Adrenal gland (tissue), 12 donors: ENCODE results near the gene ANKRD2. TPM values are rescaled to one million over a fixed set of nuclear protein-coding genes. Genes with fewer than 3 reads are reported as not detected.

Experiments
- DNase-seq, 7 donors: peaks; one replicate each; pipeline ENCODE4 v3.0.0-alpha.2; 2019 to 2020
- H3K27ac ChIP-seq, 5 donors: fragments of 200-600 bp; sonication (generic) in 4 of 5; 1 replicate in 3 of 5; 2 replicates in 2 of 5; pipeline versions ENCODE4 v1.5.1 to v1.8.0; 2016 to 2020; ENCODE audit warnings: mild to moderate bottlenecking in 1 of 5
- H3K27me3 ChIP-seq: fragments of 200-600 bp; 2 replicates; pipeline ENCODE4 v1.8.0; 2021
- H3K36me3 ChIP-seq, 2 donors: fragments of 200-600 bp; replicated peaks in 1 of 2; 1 replicate in 1 of 2; 2 replicates in 1 of 2; pipeline versions ENCODE4 v1.5.1 to v1.8.0; 2018 to 2022
- H3K4me1 ChIP-seq, 2 donors: fragments of 200-600 bp; replicated peaks in 1 of 2; 1 replicate in 1 of 2; 2 replicates in 1 of 2; pipeline versions ENCODE4 v1.5.1 to v1.8.0; 2018 to 2021
- H3K4me3 ChIP-seq, 4 donors: fragments of 200-600 bp; sonication (generic) in 3 of 4; one replicate each; pipeline ENCODE4 v1.5.1; 2016 to 2018
- H3K9me3 ChIP-seq, 3 donors: fragments of 200-600 bp; sonication (generic) in 1 of 3; replicated peaks in 1 of 3; 1 replicate in 2 of 3; 2 replicates in 1 of 3; pipeline versions ENCODE4 v1.5.1 to v1.8.0; 2016 to 2021
- POLR2A ChIP-seq, 2 donors: fragments of 450-650 bp; IDR thresholded peaks; one replicate each; pipeline ENCODE4 v1.6.1; 2017; ENCODE audit warnings: antibody characterized with exemption in 2 of 2, mild to moderate bottlenecking in 2 of 2, moderate library complexity in 1 of 2
- WGBS, 4 donors: extraction: QIAGEN DNeasy Blood & Tissue Kit in 2 of 4; methylation state at CpG; one replicate each; pipeline versions ENCODE4 v1.1.5 to v1.1.7; 2013 to 2017; 5-methylcytosine and 5-hydroxymethylcytosine counted together
- intact Hi-C, 2 donors: fragments of 100-400 bp; cut with DNase I; formaldehyde crosslinking; loops; one replicate each; pipeline versions ENCODE4 v1.14.1 to v1.15.0; 2022 to 2023
- polyA plus RNA-seq, 3 donors: library from polyadenylated mRNA; stranded (reverse); fragments of 200-250 nt in 2 of 3; fragments of 350-450 nt in 1 of 3; fragmentation: Illumina TruSeq in 1 of 3; extraction: RNeasy Lipid Tissue Mini Kit (QIAGEN cat#74804) in 1 of 3; gene quantifications; one replicate each; pipeline ENCODE4 v1.2.3, GENCODE V29; 2013 to 2014
- total RNA-seq, 9 donors: library from RNA; depleted of rRNA in 4 of 9; stranded (reverse); fragments of >200 nt in 4 of 9; fragments of 120-200 nt in 1 of 9; fragmentation: NEBNext Ultra II Directional in 1 of 9; extraction: Animal tissue kit (Norgen Biotek cat#: 25700) in 1 of 9; gene quantifications; one replicate each; pipeline versions ENCODE4 v1.1.0 to v1.2.4, GENCODE V29; 2013 to 2023
- TF ChIP-seq, protein P1 (sequence below), 6 experiments: fragments of 450-650 bp in 4 of 6; fragments of 200-600 bp in 2 of 6; sonication (generic) in 1 of 6; IDR thresholded peaks; 1 replicate in 5 of 6; 2 replicates in 1 of 6; pipeline versions ENCODE4 v1.5.1 to v1.8.0; 2016 to 2021; ENCODE audit warnings: antibody characterized with exemption in 6 of 6, mild to moderate bottlenecking in 2 of 6, moderate library complexity in 1 of 6
- donor health status: healthy with polysubstance abuse.
- donor health status: Bipolar disorder and iron deficiency.
- donor health status: DM: yes; HTN: yes; CAD: no.
- donor health status: DM: no; HTN: no; CAD: no.
- donor health status: DM: no; HTN: no; CAD: no.
- donor health status: DM: yes; HTN: yes; CAD: no.

ANKRD2 gene
- total and polyA plus RNA-seq, 12 donors = 0.24 to 2.9 (median 0.96) TPM; not detected in 2

GRCh38 chr10:97577701-97578100 is 5.1 kb downstream of the ANKRD2 start:
- TF ChIP-seq POLR2A (IDR thresholded peaks at IDR 0.05) = no peak
- TF ChIP-seq, protein P1, sequence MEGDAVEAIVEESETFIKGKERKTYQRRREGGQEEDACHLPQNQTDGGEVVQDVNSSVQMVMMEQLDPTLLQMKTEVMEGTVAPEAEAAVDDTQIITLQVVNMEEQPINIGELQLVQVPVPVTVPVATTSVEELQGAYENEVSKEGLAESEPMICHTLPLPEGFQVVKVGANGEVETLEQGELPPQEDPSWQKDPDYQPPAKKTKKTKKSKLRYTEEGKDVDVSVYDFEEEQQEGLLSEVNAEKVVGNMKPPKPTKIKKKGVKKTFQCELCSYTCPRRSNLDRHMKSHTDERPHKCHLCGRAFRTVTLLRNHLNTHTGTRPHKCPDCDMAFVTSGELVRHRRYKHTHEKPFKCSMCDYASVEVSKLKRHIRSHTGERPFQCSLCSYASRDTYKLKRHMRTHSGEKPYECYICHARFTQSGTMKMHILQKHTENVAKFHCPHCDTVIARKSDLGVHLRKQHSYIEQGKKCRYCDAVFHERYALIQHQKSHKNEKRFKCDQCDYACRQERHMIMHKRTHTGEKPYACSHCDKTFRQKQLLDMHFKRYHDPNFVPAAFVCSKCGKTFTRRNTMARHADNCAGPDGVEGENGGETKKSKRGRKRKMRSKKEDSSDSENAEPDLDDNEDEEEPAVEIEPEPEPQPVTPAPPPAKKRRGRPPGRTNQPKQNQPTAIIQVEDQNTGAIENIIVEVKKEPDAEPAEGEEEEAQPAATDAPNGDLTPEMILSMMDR (IDR thresholded peaks at IDR 0.05) = no peak

DNA sequence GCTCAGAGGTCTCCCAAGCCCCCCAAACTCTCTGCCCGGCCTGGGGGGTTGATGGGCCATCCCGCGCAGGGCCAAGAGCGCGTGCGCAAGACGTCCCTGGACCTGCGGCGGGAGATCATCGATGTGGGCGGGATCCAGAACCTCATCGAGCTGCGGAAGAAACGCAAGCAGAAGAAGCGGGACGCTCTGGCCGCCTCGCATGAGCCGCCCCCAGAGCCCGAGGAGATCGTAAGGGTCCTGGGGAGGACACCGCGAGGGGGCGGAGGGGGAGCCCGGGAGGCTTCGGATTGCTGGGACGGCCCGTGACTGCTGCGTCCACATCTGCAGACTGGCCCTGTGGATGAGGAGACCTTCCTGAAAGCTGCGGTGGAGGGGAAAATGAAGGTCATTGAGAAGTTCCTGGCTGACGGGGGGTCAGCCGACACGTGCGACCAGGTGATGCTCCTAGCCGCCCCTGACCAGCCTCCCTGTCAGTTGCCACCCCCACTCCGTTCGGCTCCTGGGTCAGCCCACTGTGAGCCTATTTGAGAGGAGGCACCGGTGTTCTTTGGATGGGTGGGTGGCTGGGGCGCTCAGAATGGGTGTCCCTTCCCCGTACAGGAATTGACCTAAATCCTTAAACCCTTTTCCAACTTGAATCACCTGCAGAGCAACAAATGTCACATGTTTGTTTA is 5.7 kb downstream of the ANKRD2 start:
- Histone ChIP-seq H3K27ac (no peak overlapping the region), H3K27me3 (no peaks in the 10 kb centered on the region), H3K4me3 (no peak overlapping the region), H3K36me3 (no peaks in the 10 kb centered on the region), H3K4me1 (peaks cover 6 to 20% of the 10 kb centered on the region in 2 donors), H3K9me3 (no peaks in the 10 kb centered on the region)
- DNase-seq = no peak
- intact Hi-C loops = loop anchor here in 1 of 2 donors (10.0 kb wide), 1 partner anchor 156 kb away; the partner anchor contains the start of gene ZFYVE27
- 66 to 85% (median 79%) methylated on average over 34 to 40 of the region's 40 CpGs for WGBS, 4 donors
- TF ChIP-seq, protein P1 (IDR thresholded peaks at IDR 0.05) = no peak
- TF ChIP-seq POLR2A (IDR thresholded peaks at IDR 0.05) = no peak

More at GRCh38 chr10:97577701-97578100, 5.1 kb downstream of the ANKRD2 start:
- Histone ChIP-seq H3K27ac (no peak overlapping the region), H3K9me3 (no peaks in the 10 kb centered on the region), H3K4me3 (no peak overlapping the region), H3K36me3 (no peaks in the 10 kb centered on the region), H3K27me3 (no peaks in the 10 kb centered on the region), H3K4me1 (peaks cover 6 to 23% of the 10 kb centered on the region in 2 donors)
- 65 to 79% (median 73%) methylated on average over 4 to 9 of the region's 9 CpGs for WGBS, 4 donors
- intact Hi-C loops = loop anchor here in 1 of 2 donors (10.0 kb wide), 1 partner anchor 157 kb away; the partner anchor contains the start of gene ZFYVE27
- DNase-seq = no peak

GRCh38 chr10:97580421-97581367 is 8.1 kb downstream of the ANKRD2 start:
- no peak for TF ChIP-seq POLR2A (IDR thresholded peaks at IDR 0.05)
- TF ChIP-seq, protein P1 (IDR thresholded peaks at IDR 0.05) = no peak
- Histone ChIP-seq H3K27me3 (no peaks in the 10 kb centered on the region), H3K36me3 (no peaks in the 10 kb centered on the region), H3K4me1 (peaks cover 10 to 24% of the 10 kb centered on the region in 2 donors), H3K4me3 (no peak overlapping the region), H3K27ac (no peak overlapping the region), H3K9me3 (no peaks in the 10 kb centered on the region)
- DNase-seq = peak in 1 of 7 donors; percentile 8
- intact Hi-C loops = no loop called here
- 88 to 92% (median 91%) methylated on average over 9 of the region's 9 CpGs for WGBS, 4 donors

DNA sequence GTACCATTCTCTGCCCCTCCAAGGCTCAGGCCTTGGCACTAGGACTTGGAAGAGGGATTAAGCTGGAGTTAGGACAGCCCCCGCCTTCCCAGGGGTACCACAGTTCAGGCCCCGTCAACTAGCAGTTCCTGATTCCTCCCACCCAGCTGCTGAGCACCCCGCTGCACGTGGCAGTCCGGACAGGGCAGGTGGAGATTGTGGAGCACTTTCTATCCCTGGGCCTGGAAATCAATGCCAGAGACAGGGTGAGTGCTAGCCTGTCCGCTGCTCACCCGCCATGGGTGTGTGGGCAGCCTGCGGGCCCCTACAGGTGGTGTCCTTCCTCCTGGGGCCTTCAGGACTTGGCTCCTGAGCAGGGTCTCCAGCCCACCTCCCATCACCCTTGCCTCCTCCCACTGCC is 9.6 kb downstream of the ANKRD2 start:
- WGBS, 4 donors = 90 to 100% (median 95%) methylated on average over 5 to 8 of the region's 8 CpGs
- H3K9me3 ChIP-seq = no peaks in the 10 kb centered on the region
- no peaks in the 10 kb centered on the region for H3K36me3 ChIP-seq
- H3K27ac ChIP-seq = no peak overlapping the region
- intact Hi-C loops = no loop called here
- peak in 1 of 7 donors; percentile 9 for DNase-seq
- TF ChIP-seq POLR2A (IDR thresholded peaks at IDR 0.05) = no peak
- TF ChIP-seq, protein P1 (IDR thresholded peaks at IDR 0.05) = no peak
- H3K4me3 ChIP-seq = no peak overlapping the region
- H3K4me1 ChIP-seq = peaks cover 10 to 32% of the 10 kb centered on the region in 2 donors
- H3K27me3 ChIP-seq = no peaks in the 10 kb centered on the region
